GM12872 (cell line): ENCODE results near the gene FMN2.

Experiments used
- TF ChIP-seq, protein P1 (sequence below): IDR thresholded peaks from 3 replicates; pipeline ENCODE4 v1.5.1; 2011; ENCODE audit warnings: low read depth, mild to moderate bottlenecking, low read length, moderate library complexity; ENCODE audit not compliant: insufficient read depth

FMN2 gene

DNA sequence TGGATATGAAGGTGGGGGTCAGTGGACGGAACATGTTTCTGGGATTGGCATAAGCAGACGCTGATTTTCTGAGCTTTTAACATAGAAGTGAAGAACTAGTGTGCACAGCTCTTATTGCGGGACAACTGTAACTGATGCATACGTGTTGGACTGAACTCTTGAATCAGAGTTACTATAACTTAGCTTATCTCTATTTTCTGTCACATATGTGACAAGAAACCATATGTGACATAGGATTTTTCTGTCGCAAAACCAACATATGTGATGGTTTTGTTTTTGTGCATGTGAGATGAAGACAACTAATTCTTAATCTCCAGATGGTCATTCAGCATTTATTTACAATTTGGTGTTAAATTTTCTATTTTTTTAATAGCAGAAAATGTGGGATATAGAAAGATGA is 270.4 kb downstream of the FMN2 start:
- TF ChIP-seq, protein P1, sequence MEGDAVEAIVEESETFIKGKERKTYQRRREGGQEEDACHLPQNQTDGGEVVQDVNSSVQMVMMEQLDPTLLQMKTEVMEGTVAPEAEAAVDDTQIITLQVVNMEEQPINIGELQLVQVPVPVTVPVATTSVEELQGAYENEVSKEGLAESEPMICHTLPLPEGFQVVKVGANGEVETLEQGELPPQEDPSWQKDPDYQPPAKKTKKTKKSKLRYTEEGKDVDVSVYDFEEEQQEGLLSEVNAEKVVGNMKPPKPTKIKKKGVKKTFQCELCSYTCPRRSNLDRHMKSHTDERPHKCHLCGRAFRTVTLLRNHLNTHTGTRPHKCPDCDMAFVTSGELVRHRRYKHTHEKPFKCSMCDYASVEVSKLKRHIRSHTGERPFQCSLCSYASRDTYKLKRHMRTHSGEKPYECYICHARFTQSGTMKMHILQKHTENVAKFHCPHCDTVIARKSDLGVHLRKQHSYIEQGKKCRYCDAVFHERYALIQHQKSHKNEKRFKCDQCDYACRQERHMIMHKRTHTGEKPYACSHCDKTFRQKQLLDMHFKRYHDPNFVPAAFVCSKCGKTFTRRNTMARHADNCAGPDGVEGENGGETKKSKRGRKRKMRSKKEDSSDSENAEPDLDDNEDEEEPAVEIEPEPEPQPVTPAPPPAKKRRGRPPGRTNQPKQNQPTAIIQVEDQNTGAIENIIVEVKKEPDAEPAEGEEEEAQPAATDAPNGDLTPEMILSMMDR, result no peak

DNA sequence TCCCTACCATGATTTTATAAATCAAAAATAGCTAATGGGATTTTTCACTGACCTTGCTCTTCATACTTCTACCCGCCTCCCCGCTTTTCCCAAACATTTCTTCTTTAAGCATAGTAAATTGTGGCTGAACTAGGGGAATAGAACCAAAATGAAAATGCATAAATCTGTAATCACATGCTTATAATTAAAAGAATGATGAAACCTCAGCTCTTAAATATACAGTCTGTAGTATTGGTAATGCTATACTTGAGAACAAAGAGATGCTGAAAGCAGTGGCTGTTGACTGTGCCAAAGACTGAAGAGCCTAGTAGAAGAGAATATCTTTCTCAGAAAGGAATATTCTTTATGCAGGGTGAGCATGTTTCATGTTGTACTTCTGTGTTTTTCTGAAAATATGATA is 271.1 kb downstream of the FMN2 start:
- TF ChIP-seq, protein P1, result no peak

- TF ChIP-seq, protein P1, result no peak
Observed at GRCh38 chr1:240363315-240363714, 271.6 kb downstream of the FMN2 start.

- TF ChIP-seq, protein P1, result no peak
Observed at GRCh38 chr1:240363914-240364313, 272.2 kb downstream of the FMN2 start.

DNA sequence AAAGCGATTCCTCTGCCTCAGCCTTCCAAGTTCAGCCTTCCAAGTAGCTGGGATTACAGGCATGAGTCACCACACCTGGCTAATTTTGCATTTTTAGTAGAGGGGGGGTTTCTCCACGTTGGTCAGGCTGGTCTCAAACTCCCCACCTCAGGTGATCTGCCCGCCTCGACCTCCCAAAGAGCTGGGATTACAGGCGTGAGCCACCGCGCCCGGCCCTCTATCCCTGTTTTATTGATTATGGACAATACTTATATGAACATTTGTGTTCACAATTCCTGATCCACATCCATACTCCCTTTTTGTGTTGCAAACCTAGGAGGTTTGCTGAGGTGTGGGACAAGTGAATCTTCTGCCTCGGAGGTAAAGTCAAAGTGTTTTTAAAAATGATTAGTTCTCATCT is 275.0 kb downstream of the FMN2 start:
- TF ChIP-seq, protein P1, result no peak

GRCh38 chr1:240385551-240385950 is 293.9 kb downstream of the FMN2 start:
- TF ChIP-seq, protein P1, result no peak

DNA sequence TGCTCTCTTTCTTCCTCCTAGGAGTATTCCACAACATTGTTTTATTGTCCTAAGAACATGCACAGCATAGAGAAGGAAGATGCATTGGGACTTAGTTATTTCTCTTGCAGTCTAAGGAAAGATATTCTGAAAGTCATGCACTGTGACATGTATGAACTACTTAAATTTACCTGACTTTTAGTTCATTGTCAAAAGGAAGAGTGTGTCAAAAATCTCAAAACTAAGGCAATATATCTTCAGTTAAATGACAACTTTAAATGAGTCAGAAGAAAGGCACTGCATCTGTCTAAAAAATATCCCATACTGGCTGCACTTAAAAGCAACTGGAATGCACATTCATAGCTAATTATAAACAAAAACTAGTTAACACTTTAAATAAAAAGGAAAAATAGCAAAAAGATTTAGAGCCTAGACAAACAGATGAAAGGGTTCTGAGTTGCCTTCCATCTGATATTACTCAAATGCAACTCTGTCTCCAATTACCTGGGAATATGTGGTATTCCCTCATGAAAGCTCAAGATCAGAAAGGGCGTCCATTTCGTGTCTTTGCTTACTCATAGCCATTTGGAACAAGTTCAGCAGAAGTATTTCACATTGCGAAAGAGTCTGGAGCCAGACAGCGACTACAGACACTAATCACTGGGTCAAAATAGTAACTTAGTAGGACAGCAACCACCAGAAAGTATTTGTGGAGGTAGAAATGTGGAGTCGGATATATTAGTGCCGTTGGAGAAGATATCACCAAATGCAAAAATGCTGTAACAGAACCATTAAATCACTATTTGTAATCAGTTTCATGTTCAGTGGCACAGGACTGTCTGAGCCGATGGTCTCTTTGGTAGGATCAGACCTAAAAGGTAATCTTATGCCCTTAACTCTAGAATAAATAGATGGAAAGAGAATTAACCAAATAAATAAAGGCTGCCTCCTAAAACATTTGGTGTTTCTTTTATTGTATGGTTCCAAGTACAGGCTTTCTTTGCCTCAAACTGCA is 294.6 kb downstream of the FMN2 start:
- TF ChIP-seq, protein P1, result no peak
